HepG2 (cell line): ENCODE measurements around the gene RABL6. TPM values are rescaled to one million over a fixed set of nuclear protein-coding genes. Genes with fewer than 3 reads are reported as not detected.

ENCODE experiments used
- AGO1 ChIP-seq: fragments of 200-400 bp; formaldehyde crosslinking; IDR thresholded peaks from 2 replicates; pipeline ENCODE4 v1.6.1; 2017; ENCODE audit warnings: mild to moderate bottlenecking, low read depth, low read length, moderate library complexity; ENCODE audit not compliant: poor library complexity, severe bottlenecking
- AHR ChIP-seq: IDR thresholded peaks from 2 replicates; pipeline ENCODE4 v1.6.1; 2018; ENCODE audit warnings: missing genetic modification reagents, missing compliant biosample characterization
- AKAP8 ChIP-seq: sonication (generic); formaldehyde crosslinking; IDR thresholded peaks from 2 replicates; pipeline ENCODE4 v1.5.1; 2020; ENCODE audit warnings: mild to moderate bottlenecking, missing genetic modification reagents
- ARNTL ChIP-seq: sonication (generic); formaldehyde crosslinking; IDR thresholded peaks from 2 replicates; pipeline ENCODE4 v1.4.0; 2020; ENCODE audit warnings: mild to moderate bottlenecking, missing genetic modification reagents
- KDM2A ChIP-seq: sonication (generic); formaldehyde crosslinking; IDR thresholded peaks from 2 replicates; pipeline ENCODE4 v1.4.0; 2020; ENCODE audit warnings: low read depth, missing genetic modification reagents, borderline replicate concordance
- MATR3 ChIP-seq: sonication (generic); formaldehyde crosslinking; IDR thresholded peaks from 2 replicates; pipeline ENCODE4 v1.4.0; 2020; ENCODE audit warnings: missing genetic modification reagents
- MXD4 ChIP-seq: IDR thresholded peaks from 2 replicates; pipeline ENCODE4 v1.6.1; 2016; ENCODE audit warnings: mild to moderate bottlenecking, missing biosample characterization, missing genetic modification reagents
- NR2F2 ChIP-seq: IDR thresholded peaks from 2 replicates; pipeline ENCODE4 v1.6.1; 2012; ENCODE audit warnings: low read depth, inconsistent platforms, borderline replicate concordance
- RCOR2 ChIP-seq: IDR thresholded peaks from 2 replicates; pipeline ENCODE4 v1.6.1; 2016; ENCODE audit warnings: missing biosample characterization, missing genetic modification reagents
- SIX4 ChIP-seq: sonication (generic); formaldehyde crosslinking; IDR thresholded peaks from 2 replicates; pipeline ENCODE4 v1.4.0; 2020; ENCODE audit warnings: missing genetic modification reagents
- ZNF101 ChIP-seq: sonication (generic); formaldehyde crosslinking; IDR thresholded peaks from 2 replicates; pipeline ENCODE4 v1.4.0; 2020; ENCODE audit warnings: mild to moderate bottlenecking, low read depth, missing genetic modification reagents, borderline replicate concordance
- ZNF34 ChIP-seq: sonication (generic); formaldehyde crosslinking; IDR thresholded peaks from 2 replicates; pipeline ENCODE4 v1.4.0; 2020; ENCODE audit warnings: mild to moderate bottlenecking, missing genetic modification reagents, borderline replicate concordance
- ZNF660 ChIP-seq: sonication (generic); formaldehyde crosslinking; IDR thresholded peaks from 2 replicates; pipeline ENCODE4 v1.5.1; 2020; ENCODE audit warnings: mild to moderate bottlenecking, low read depth, missing genetic modification reagents, borderline replicate concordance
- ZSCAN22 ChIP-seq: sonication (generic); formaldehyde crosslinking; IDR thresholded peaks from 2 replicates; pipeline ENCODE4 v1.4.0; 2020; ENCODE audit warnings: mild to moderate bottlenecking, missing genetic modification reagents
- ZSCAN29 ChIP-seq: sonication (generic); formaldehyde crosslinking; conservative IDR thresholded peaks from 2 replicates; pipeline ENCODE4 v1.4.0; 2020; ENCODE audit warnings: mild to moderate bottlenecking, missing genetic modification reagents
- polyA plus RNA-seq, 8 experiments: library from polyadenylated mRNA; depleted of rRNA in 3 of 8; stranded (reverse) in 7 of 8; unstranded in 1 of 8; fragments of >200 nt; fragmentation: Illumina TruSeq in 4 of 8; extraction: Trizol in 4 of 8; gene quantifications; 2 replicates each; pipeline versions ENCODE4 v1.2.1 to v1.2.3, GENCODE V29; 2011 to 2016; ENCODE audit warnings: low read depth in 4 of 8, missing spikeins in 1 of 8, mixed read lengths in 1 of 8; ENCODE audit not compliant: insufficient read depth in 1 of 8
- total RNA-seq, 5 experiments: library from RNA; depleted of rRNA; stranded (reverse); fragments of >200 nt; fragmentation: Illumina TruSeq; extraction: Trizol; gene quantifications; 2 replicates each; pipeline ENCODE4 v1.2.3, GENCODE V29; 2016; ENCODE audit warnings: low read depth in 1 of 5
- TF ChIP-seq, protein P1 (sequence below): sonication (generic); formaldehyde crosslinking; IDR thresholded peaks from 2 replicates; pipeline ENCODE4 v1.4.0; 2020; ENCODE audit warnings: missing genetic modification reagents, borderline replicate concordance
- TF ChIP-seq, protein P2 (sequence below): sonication (generic); formaldehyde crosslinking; IDR thresholded peaks from 2 replicates; pipeline ENCODE4 v1.4.0; 2020; ENCODE audit warnings: missing genetic modification reagents, borderline replicate concordance
- TF ChIP-seq, protein P3 (sequence below): IDR thresholded peaks from 2 replicates; pipeline ENCODE4 v1.6.1; 2018; ENCODE audit warnings: missing genetic modification reagents, mild to moderate bottlenecking, missing compliant biosample characterization
- TF ChIP-seq, protein P4 (sequence below): sonication (generic); formaldehyde crosslinking; IDR thresholded peaks from 2 replicates; pipeline ENCODE4 v1.4.0; 2020; ENCODE audit warnings: missing genetic modification reagents
- TF ChIP-seq, protein P5 (sequence below): sonication (generic); formaldehyde crosslinking; IDR thresholded peaks from 2 replicates; pipeline ENCODE4 v1.4.0; 2020; ENCODE audit warnings: missing genetic modification reagents, borderline replicate concordance
- TF ChIP-seq, protein P6 (sequence below): sonication (generic); formaldehyde crosslinking; IDR thresholded peaks from 2 replicates; pipeline ENCODE4 v1.9.0; 2022; ENCODE audit warnings: missing genetic modification reagents, mild to moderate bottlenecking, borderline replicate concordance

Gene RABL6
- total and polyA plus RNA-seq, 2 of the 13 experiments (the other 11 are each of a cell fraction or from before 2014, with no cell fraction given): 81.5 to 125 TPM

DNA sequence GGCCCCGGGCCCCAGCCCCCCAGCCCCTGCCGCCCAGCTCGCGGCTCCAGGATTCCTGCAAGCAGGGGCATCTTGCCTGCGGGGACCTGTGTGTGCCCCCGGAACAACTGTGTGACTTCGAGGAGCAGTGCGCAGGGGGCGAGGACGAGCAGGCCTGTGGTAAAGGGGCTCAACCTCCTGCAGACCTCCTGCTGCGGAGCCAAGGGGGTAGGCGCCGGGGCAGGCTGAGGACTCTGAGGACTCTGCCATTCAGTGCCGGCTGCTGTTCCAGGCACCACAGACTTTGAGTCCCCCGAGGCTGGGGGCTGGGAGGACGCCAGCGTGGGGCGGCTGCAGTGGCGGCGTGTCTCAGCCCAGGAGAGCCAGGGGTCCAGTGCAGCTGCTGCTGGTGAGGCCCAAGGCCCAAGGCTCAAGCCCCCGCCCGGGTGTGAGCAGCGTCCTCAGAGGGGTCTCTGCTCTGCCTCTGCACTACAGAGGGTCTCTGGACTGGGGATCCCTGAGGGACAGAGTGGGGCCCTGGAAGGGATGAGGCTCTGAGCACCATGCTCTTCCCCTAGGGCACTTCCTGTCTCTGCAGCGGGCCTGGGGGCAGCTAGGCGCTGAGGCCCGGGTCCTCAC, 47.8 kb downstream of the RABL6 start (continued):
- TF ChIP-seq MXD4 (CRISPR knock-in tag): no peak
- TF ChIP-seq, protein P1, sequence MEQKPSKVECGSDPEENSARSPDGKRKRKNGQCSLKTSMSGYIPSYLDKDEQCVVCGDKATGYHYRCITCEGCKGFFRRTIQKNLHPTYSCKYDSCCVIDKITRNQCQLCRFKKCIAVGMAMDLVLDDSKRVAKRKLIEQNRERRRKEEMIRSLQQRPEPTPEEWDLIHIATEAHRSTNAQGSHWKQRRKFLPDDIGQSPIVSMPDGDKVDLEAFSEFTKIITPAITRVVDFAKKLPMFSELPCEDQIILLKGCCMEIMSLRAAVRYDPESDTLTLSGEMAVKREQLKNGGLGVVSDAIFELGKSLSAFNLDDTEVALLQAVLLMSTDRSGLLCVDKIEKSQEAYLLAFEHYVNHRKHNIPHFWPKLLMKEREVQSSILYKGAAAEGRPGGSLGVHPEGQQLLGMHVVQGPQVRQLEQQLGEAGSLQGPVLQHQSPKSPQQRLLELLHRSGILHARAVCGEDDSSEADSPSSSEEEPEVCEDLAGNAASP (CRISPR knock-in tag): no peak
- TF ChIP-seq MATR3: no peak
- TF ChIP-seq KDM2A (CRISPR knock-in tag): no peak
- TF ChIP-seq, protein P2, sequence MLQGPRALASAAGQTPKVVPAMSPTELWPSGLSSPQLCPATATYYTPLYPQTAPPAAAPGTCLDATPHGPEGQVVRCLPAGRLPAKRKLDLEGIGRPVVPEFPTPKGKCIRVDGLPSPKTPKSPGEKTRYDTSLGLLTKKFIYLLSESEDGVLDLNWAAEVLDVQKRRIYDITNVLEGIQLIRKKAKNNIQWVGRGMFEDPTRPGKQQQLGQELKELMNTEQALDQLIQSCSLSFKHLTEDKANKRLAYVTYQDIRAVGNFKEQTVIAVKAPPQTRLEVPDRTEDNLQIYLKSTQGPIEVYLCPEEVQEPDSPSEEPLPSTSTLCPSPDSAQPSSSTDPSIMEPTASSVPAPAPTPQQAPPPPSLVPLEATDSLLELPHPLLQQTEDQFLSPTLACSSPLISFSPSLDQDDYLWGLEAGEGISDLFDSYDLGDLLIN (CRISPR knock-in tag): no peak
- TF ChIP-seq AHR: no peak
- TF ChIP-seq, protein P3, sequence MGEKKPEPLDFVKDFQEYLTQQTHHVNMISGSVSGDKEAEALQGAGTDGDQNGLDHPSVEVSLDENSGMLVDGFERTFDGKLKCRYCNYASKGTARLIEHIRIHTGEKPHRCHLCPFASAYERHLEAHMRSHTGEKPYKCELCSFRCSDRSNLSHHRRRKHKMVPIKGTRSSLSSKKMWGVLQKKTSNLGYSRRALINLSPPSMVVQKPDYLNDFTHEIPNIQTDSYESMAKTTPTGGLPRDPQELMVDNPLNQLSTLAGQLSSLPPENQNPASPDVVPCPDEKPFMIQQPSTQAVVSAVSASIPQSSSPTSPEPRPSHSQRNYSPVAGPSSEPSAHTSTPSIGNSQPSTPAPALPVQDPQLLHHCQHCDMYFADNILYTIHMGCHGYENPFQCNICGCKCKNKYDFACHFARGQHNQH (CRISPR knock-in tag): no peak
- no peak for TF ChIP-seq ZSCAN29 (CRISPR knock-in tag)
- 0 out of 2 replicates have a peak, but pooled peaks have one; percentile 46 for TF ChIP-seq AKAP8 (CRISPR knock-in tag)
- no peak for TF ChIP-seq ZSCAN22 (CRISPR knock-in tag)
- TF ChIP-seq, protein P4, sequence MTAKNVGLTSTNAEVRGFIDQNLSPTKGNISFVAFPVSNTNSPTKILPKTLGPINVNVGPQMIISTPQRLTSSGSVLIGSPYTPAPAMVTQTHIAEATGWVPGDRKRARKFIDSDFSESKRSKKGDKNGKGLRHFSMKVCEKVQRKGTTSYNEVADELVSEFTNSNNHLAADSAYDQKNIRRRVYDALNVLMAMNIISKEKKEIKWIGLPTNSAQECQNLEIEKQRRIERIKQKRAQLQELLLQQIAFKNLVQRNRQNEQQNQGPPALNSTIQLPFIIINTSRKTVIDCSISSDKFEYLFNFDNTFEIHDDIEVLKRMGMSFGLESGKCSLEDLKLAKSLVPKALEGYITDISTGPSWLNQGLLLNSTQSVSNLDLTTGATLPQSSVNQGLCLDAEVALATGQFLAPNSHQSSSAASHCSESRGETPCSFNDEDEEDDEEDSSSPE (CRISPR knock-in tag): no peak
- no peak for TF ChIP-seq ZNF660 (CRISPR knock-in tag)
- no peak for TF ChIP-seq ZNF101 (CRISPR knock-in tag)
- TF ChIP-seq ZNF34 (CRISPR knock-in tag): no peak
- no peak for TF ChIP-seq RCOR2
- TF ChIP-seq SIX4: no peak
- TF ChIP-seq NR2F2: no peak
- TF ChIP-seq, protein P5, sequence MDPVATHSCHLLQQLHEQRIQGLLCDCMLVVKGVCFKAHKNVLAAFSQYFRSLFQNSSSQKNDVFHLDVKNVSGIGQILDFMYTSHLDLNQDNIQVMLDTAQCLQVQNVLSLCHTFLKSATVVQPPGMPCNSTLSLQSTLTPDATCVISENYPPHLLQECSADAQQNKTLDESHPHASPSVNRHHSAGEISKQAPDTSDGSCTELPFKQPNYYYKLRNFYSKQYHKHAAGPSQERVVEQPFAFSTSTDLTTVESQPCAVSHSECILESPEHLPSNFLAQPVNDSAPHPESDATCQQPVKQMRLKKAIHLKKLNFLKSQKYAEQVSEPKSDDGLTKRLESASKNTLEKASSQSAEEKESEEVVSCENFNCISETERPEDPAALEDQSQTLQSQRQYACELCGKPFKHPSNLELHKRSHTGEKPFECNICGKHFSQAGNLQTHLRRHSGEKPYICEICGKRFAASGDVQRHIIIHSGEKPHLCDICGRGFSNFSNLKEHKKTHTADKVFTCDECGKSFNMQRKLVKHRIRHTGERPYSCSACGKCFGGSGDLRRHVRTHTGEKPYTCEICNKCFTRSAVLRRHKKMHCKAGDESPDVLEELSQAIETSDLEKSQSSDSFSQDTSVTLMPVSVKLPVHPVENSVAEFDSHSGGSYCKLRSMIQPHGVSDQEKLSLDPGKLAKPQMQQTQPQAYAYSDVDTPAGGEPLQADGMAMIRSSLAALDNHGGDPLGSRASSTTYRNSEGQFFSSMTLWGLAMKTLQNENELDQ: no peak
- TF ChIP-seq, protein P6, sequence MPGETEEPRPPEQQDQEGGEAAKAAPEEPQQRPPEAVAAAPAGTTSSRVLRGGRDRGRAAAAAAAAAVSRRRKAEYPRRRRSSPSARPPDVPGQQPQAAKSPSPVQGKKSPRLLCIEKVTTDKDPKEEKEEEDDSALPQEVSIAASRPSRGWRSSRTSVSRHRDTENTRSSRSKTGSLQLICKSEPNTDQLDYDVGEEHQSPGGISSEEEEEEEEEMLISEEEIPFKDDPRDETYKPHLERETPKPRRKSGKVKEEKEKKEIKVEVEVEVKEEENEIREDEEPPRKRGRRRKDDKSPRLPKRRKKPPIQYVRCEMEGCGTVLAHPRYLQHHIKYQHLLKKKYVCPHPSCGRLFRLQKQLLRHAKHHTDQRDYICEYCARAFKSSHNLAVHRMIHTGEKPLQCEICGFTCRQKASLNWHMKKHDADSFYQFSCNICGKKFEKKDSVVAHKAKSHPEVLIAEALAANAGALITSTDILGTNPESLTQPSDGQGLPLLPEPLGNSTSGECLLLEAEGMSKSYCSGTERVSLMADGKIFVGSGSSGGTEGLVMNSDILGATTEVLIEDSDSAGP: peak; percentile 23; the same call in 1 of the 2 replicates
- TF ChIP-seq AGO1: peak; percentile 24
- no peak for TF ChIP-seq ARNTL (CRISPR knock-in tag)
